Tibial nerve (tissue), 4 donors: Measurements from ENCODE around the gene DENND2A. TPM values are rescaled to one million over a fixed set of nuclear protein-coding genes. Genes with fewer than 3 reads are reported as not detected.
"Not testable (repeated sequence)": the region's sequence is repeated elsewhere in the genome, so short reads cannot be mapped to it uniquely, and the experiment has no call there.

Experiments used
- DNase-seq, 2 donors: peaks; one replicate each; pipeline ENCODE4 v3.0.0-alpha.2; 2019; ENCODE audit warnings: low spot score in 2 of 2
- H3K27ac ChIP-seq, 4 donors: fragments of 200-600 bp; sonication (generic) in 3 of 4; one replicate each; pipeline ENCODE4 v1.5.1; 2017 to 2019; ENCODE audit warnings: mild to moderate bottlenecking in 1 of 4
- H3K27me3 ChIP-seq, 2 donors: fragments of 200-600 bp; sonication (generic) in 1 of 2; one replicate each; pipeline versions ENCODE4 v1.5.1 to v1.6.0; 2017 to 2019
- H3K36me3 ChIP-seq, 3 donors: fragments of 200-600 bp; sonication (generic); one replicate each; pipeline ENCODE4 v1.5.1; 2018 to 2019
- H3K4me1 ChIP-seq, 4 donors: fragments of 200-600 bp; sonication (generic) in 3 of 4; one replicate each; pipeline ENCODE4 v1.5.1; 2017 to 2019
- H3K4me3 ChIP-seq, 4 donors: fragments of 200-600 bp; sonication (generic) in 3 of 4; one replicate each; pipeline ENCODE4 v1.5.1; 2017 to 2019; ENCODE audit warnings: mild to moderate bottlenecking in 1 of 4, moderate library complexity in 1 of 4
- H3K9me3 ChIP-seq, 4 donors: fragments of 200-600 bp; sonication (generic) in 3 of 4; one replicate each; pipeline ENCODE4 v1.5.1; 2017 to 2019
- EP300 ChIP-seq, 2 donors: sonication (generic); formaldehyde crosslinking; IDR thresholded peaks; one replicate each; pipeline ENCODE4 v1.6.1; 2017; ENCODE audit warnings: antibody characterized with exemption in 2 of 2, mild to moderate bottlenecking in 1 of 2
- POLR2A ChIP-seq, 2 donors: fragments of 450-650 bp; IDR thresholded peaks; one replicate each; pipeline ENCODE4 v1.6.1; 2017; ENCODE audit warnings: antibody characterized with exemption in 2 of 2, mild to moderate bottlenecking in 2 of 2, moderate library complexity in 2 of 2
- WGBS, 2 donors: methylation state at CpG; one replicate each; pipeline ENCODE4 v1.1.5; 2018; 5-methylcytosine and 5-hydroxymethylcytosine counted together
- total RNA-seq, 4 donors: library from RNA; depleted of rRNA; stranded (reverse); fragments of >200 nt; gene quantifications; one replicate each; pipeline ENCODE4 v1.1.0, GENCODE V29; 2016
- TF ChIP-seq, protein P1 (sequence below), 5 experiments: fragments of 200-600 bp in 3 of 5; fragments of 450-650 bp in 2 of 5; sonication (generic) in 3 of 5; IDR thresholded peaks; one replicate each; pipeline ENCODE4 v1.5.1; 2016 to 2019; ENCODE audit warnings: antibody characterized with exemption in 5 of 5, mild to moderate bottlenecking in 3 of 5, moderate library complexity in 2 of 5

The DENND2A gene
- total RNA-seq, 4 donors from 2014 or later, result 18.3 to 28.0 (median 24.2) TPM

DNA sequence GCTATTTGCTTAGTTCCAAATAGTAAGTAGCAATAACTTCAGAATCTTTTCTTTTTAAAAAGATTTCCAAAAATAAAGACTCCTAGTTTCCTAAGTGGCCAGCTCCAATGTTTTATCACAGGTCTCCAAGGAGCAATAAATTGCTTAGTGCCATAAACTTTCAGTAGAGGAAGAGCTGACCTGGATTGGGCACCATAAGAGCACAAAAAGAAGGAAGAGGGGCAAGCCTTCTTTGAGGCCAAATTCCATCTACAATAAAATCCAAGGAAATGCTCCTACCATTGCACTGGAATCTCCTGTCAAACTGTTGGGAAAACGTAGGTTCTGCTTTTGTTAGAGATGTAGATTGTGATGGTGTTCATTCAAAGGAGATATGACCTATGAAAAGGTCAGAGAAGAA lies 64.0 kb downstream of the DENND2A start:
- Histone ChIP-seq H3K9me3 (no peaks in the 10 kb centered on the region), H3K4me1 (no peaks in the 10 kb centered on the region), H3K4me3 (no peak overlapping the region), H3K36me3 (peaks cover 0 to 45% (median 0%) of the 10 kb centered on the region in 3 donors), H3K27me3 (no peaks in the 10 kb centered on the region), H3K27ac (no peak overlapping the region)
- TF ChIP-seq POLR2A (IDR thresholded peaks at IDR 0.05) (no peak), EP300 (IDR thresholded peaks at IDR 0.05) (no peak)
- TF ChIP-seq, protein P1, sequence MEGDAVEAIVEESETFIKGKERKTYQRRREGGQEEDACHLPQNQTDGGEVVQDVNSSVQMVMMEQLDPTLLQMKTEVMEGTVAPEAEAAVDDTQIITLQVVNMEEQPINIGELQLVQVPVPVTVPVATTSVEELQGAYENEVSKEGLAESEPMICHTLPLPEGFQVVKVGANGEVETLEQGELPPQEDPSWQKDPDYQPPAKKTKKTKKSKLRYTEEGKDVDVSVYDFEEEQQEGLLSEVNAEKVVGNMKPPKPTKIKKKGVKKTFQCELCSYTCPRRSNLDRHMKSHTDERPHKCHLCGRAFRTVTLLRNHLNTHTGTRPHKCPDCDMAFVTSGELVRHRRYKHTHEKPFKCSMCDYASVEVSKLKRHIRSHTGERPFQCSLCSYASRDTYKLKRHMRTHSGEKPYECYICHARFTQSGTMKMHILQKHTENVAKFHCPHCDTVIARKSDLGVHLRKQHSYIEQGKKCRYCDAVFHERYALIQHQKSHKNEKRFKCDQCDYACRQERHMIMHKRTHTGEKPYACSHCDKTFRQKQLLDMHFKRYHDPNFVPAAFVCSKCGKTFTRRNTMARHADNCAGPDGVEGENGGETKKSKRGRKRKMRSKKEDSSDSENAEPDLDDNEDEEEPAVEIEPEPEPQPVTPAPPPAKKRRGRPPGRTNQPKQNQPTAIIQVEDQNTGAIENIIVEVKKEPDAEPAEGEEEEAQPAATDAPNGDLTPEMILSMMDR (IDR thresholded peaks at IDR 0.05), result no peak
- WGBS, 2 donors, result 50 to 52% methylated on average over 1 of the region's 1 CpG
- DNase-seq, result no peak

DNA sequence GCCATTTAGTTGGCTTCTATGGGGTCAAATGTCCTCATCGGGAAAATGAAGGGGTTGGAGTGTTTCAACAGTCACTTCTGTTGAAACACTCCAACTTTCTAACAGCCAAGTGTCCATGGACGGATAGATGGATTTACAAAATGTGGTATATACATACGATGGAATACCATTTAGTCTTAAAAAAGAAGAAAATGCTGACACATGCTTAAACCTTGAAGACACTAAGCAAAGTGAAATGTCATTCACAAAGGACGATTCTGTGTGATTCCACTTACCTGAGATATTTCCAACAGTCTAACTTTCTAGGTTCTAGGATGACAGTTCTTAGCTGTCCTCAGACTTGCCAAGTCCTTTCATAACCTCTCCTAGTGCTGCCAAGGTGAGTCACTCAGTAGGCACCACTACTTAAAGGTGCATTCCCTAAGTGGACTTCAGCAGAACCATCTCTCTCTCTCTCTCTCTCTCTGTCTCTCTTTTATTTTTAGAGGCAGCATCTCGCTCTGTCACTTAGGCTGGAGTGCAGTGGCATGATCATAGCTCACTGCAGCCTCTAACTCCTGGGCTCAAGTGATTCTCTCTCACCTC lies 69.0 kb downstream of the DENND2A start:
- Histone ChIP-seq H3K27me3 (no peaks in the 10 kb centered on the region), H3K36me3 (peaks cover 0 to 65% (median 0%) of the 10 kb centered on the region in 3 donors), H3K4me1 (peaks cover 0 to 13% (median 0%) of the 10 kb centered on the region in 4 donors), H3K9me3 (no peaks in the 10 kb centered on the region), H3K4me3 (no peak overlapping the region), H3K27ac (no peak overlapping the region)
- no peak for DNase-seq
- no peak for TF ChIP-seq POLR2A (IDR thresholded peaks at IDR 0.05)
- TF ChIP-seq, protein P1 (IDR thresholded peaks at IDR 0.05), result no peak
- TF ChIP-seq EP300 (IDR thresholded peaks at IDR 0.05), result no peak
- WGBS, 2 donors, result 92 to 95% methylated on average over 5 of the region's 5 CpGs

DNA sequence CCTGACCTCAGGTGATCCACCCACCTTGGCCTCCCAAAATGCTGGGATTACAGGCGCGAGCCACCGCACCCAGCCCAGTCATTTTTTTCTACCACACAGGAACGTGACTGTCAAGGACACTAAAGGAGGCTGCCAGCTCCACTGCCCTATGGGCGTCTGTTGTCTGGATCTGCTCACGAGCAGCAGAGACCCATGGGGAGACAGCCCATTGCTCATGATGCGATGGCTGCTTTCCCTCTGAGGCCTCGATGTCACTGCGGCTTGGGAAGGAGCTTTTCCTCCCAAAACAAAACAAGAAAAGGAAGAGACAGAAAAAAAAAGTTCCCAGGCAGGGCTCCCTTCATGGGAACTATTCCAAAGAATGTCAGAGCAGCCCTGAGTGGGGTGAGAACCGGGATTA lies 70.5 kb downstream of the DENND2A start:
- WGBS, 2 donors, result 82 to 91% methylated on average over 10 of the region's 10 CpGs
- Histone ChIP-seq H3K27ac (no peak overlapping the region), H3K4me3 (no peak overlapping the region), H3K27me3 (no peaks in the 10 kb centered on the region), H3K4me1 (peaks cover 0 to 13% (median 0%) of the 10 kb centered on the region in 4 donors), H3K9me3 (no peaks in the 10 kb centered on the region), H3K36me3 (peaks cover 0 to 72% (median 0%) of the 10 kb centered on the region in 3 donors)
- no peak for DNase-seq
- TF ChIP-seq, protein P1 (IDR thresholded peaks at IDR 0.05), result no peak

DNA sequence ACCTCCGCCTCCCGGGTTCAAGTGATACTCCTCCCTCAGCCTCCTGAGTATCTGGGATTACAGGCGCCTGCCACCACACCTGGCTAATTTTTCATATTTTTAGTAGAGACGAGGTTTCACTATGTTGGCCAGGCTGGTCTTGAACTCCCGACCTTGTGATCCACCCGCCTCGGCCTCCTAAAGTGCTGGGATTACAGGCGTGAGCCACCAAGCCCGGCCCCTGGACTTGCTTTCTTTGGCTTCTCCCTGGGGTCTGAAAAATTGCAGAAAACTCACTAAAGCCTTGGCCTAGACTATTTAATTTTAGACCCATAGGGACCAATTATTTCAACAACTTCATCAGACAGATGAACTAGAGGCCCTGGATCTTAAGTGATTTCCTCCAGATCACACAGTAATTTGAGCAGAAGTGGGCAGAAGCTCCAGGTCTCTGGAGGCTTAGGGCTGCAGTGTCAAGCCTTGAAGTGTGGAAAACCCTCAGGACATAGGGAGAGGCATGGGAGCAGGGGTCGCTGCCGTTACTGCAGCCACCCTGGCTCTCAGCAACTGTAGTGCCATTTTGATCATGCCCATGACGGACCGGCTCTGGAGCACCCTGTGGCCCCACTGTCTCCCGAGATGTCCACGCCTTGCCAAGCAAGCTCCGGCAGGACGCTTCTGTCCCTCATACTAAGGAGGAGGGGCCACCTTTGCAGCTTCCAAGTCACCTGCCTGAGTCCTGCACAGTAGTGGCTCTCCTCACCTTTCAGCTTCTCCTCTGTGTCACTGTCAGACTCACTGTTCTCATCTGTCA lies 72.4 kb downstream of the DENND2A start:
- no peaks in the 10 kb centered on the region for H3K27me3 ChIP-seq
- H3K4me1 ChIP-seq, result peaks cover 0 to 13% (median 0%) of the 10 kb centered on the region in 4 donors
- H3K9me3 ChIP-seq, result no peaks in the 10 kb centered on the region
- no peak for DNase-seq
- 86 to 89% methylated on average over 17 of the region's 17 CpGs for WGBS, 2 donors
- H3K27ac ChIP-seq, result no peak overlapping the region
- no peak overlapping the region for H3K4me3 ChIP-seq
- H3K36me3 ChIP-seq, result peaks cover 0 to 64% (median 0%) of the 10 kb centered on the region in 3 donors
- TF ChIP-seq POLR2A (IDR thresholded peaks at IDR 0.05), result no peak
- TF ChIP-seq, protein P1 (IDR thresholded peaks at IDR 0.05), result no peak
- no peak for TF ChIP-seq EP300 (IDR thresholded peaks at IDR 0.05)

DNA sequence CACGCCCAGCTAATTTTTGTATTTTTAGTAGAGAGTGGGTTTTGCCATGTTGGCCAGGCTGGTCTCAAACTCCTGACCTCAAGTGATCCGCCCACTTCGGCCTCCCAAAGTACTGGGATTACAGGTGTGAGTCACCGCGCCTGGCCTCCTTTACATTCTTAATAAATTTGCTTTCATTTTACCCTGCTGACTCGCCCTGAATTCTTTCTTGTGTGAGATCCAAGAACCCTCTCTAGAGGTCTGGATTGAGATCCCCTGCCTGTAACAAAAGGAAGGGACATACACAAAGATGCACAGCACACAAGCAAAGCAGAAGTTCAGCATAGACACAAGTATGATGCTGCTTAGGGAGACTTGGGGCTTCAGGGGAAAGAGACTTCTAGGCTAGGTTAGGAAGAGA lies 74.4 kb downstream of the DENND2A start:
- H3K4me1 ChIP-seq, result peaks cover 0 to 13% (median 0%) of the 10 kb centered on the region in 4 donors
- not testable (repeated sequence) for DNase-seq, H3K27me3 ChIP-seq, H3K9me3 ChIP-seq, H3K27ac ChIP-seq, H3K4me3 ChIP-seq
- 77 to 86% methylated on average over 6 of the region's 6 CpGs for WGBS, 2 donors
- H3K36me3 ChIP-seq, result peaks cover 0 to 57% (median 0%) of the 10 kb centered on the region in 3 donors

DNA sequence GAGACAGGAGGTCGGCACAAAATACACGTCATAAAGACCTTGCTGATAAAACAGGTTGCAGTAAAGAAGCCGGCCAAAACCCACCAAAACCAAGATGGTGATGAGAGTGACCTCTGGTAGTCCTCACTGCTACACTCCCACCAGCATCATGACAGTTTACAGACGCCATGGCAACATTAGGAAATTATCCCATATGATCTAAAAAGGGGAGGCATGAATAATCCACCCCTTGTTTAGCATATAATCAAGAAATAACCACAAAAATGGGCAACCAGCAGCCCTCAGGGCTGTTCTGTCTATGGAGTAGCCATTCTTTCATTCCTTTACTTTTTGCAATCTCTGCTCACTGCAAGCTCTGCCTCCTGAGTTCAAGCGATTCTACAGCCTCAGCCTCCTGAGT lies 74.9 kb downstream of the DENND2A start:
- DNase-seq, H3K4me3 ChIP-seq, H3K27ac ChIP-seq, H3K9me3 ChIP-seq, H3K27me3 ChIP-seq: not testable (repeated sequence)
- H3K4me1 ChIP-seq, result peaks cover 0 to 13% (median 0%) of the 10 kb centered on the region in 4 donors
- peaks cover 0 to 57% (median 0%) of the 10 kb centered on the region in 3 donors for H3K36me3 ChIP-seq
- 84 to 86% methylated on average over 5 of the region's 5 CpGs for WGBS, 2 donors
